Keratinocyte (primary cell): ENCODE measurements around the gene SLC29A2.

Experiments used
- CTCF ChIP-seq, 3 experiments: IDR thresholded peaks in 1 of 3; conservative IDR thresholded peaks in 1 of 3; optimal IDR thresholded peaks in 1 of 3; 2 replicates in 2 of 3; 3 replicates in 1 of 3; pipeline versions ENCODE3 to v1.5.1; 2011; ENCODE audit warnings: low read length in 3 of 3, mild to moderate bottlenecking in 3 of 3, moderate library complexity in 2 of 3, control low read depth in 1 of 3, inconsistent platforms in 1 of 3; ENCODE audit not compliant: insufficient read depth in 2 of 3; ENCODE audit errors: extremely low read depth in 1 of 3
- EZH2 ChIP-seq: IDR thresholded peaks from one replicate; pipeline ENCODE4 v1.6.1; 2012; ENCODE audit warnings: inconsistent platforms, mild to moderate bottlenecking, low read length, moderate library complexity

GRCh38 chr11:66420671-66421476, 49.3 kb upstream of the SLC29A2 start, which contains the start of gene NPAS4:
- TF ChIP-seq EZH2 = no peak
- no peak for TF ChIP-seq CTCF (optimal IDR thresholded peaks at IDR 0.05 in 1 of 3, IDR thresholded peaks at IDR 0.05 in 1 of 3, conservative IDR thresholded peaks at IDR 0.05 in 1 of 3; ENCODE audit: extremely low read depth in 1 of 3, insufficient read depth in 2 of 3, low read length in 3 of 3)
